Measurements from ENCODE around the gene SLC5A5. TPM values are rescaled to one million over a fixed set of nuclear protein-coding genes. Genes with fewer than 3 reads are reported as not detected.

Gene SLC5A5
- total and polyA plus RNA-seq, 2 of the 4 experiments (the other 2 are of a cell fraction) = not detected

DNA sequence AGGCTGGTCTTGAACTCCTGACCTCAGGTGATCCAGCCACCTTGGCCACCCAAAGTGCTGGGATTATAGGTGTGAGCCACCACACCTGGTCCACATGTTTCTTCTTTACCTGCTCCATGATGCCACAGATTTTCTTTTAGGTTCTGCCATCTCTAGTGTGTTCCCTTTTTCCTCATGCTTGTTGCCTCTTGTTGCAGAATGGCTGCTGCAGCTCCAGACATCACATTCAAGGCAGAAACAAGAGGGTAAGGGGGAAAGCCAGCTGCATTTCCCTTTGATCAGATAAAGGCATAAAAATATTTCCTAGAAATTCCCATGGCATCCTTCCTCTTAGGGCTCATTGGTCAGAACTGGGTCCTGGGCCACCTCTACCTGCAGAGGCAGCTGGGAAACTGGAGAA is 48.8 kb downstream of the SLC5A5 start:
- dilution Hi-C loops (cut with HindIII; ENCODE audit: low sequenced_read_pairs, unreplicated experiment) = no loop called here
- no TSS peak for BruUV-seq (replicated peaks)

More for the DNA sequence above, 48.8 kb downstream of the SLC5A5 start:
- ATAC-seq (ENCODE audit: low read depth) (no peak), DNase-seq (no peak)
- Histone ChIP-seq H3K23ac (ENCODE audit: low read depth, low read length) (no peak overlapping the region), H3K27me3 (ENCODE audit: control insufficient read depth, insufficient read depth, low read length) (peaks cover 1% of the 10 kb centered on the region; the same call in 1 of the 2 replicates), H3K9me1 (ENCODE audit: insufficient read depth, low read length) (no peaks in the 10 kb centered on the region), H3K56ac (ENCODE audit: extremely low read depth, insufficient read depth, low read length) (no peak overlapping the region), H4K91ac (ENCODE audit: insufficient read depth, low read depth, low read length) (no peak overlapping the region), H3K79me1 (ENCODE audit: low read depth in 1 of 2, low read length in 2 of 2) (no peaks in the 10 kb centered on the region), H2AK9ac (replicated peaks; ENCODE audit: low read depth, low read length, poor library complexity) (no peak overlapping the region), H3K18ac (ENCODE audit: low read depth, low read length) (no peak overlapping the region), H2BK20ac (ENCODE audit: low read depth, low read length) (no peak overlapping the region), H3K9ac (ENCODE audit: low read depth, low read length) (no peak overlapping the region), H3K27ac (ENCODE audit: insufficient read depth, low read length) (no peak overlapping the region), H2BK120ac (ENCODE audit: low read depth, low read length) (no peak overlapping the region), H2BK15ac (ENCODE audit: low read depth, low read length) (no peak overlapping the region), H4K5ac (ENCODE audit: low read depth, low read length) (no peak overlapping the region), H2BK5ac (ENCODE audit: low read depth, low read length, poor library complexity, severe bottlenecking) (no peak overlapping the region), H3K4me1 (ENCODE audit: control insufficient read depth, insufficient read depth, low read length) (no peaks in the 10 kb centered on the region), H2AFZ (replicated peaks; ENCODE audit: low read length, poor library complexity) (no peak overlapping the region), H3K4me2 (ENCODE audit: low read depth, low read length) (no peak overlapping the region), H3K9me3 (ENCODE audit: control insufficient read depth, insufficient read depth, low read length) (peaks cover 2% of the 10 kb centered on the region), H4K20me1 (ENCODE audit: insufficient read depth, low read length) (no peaks in the 10 kb centered on the region), H3K36me3 (ENCODE audit: control insufficient read depth, insufficient read depth, low read length) (no peaks in the 10 kb centered on the region), H2AK5ac (ENCODE audit: low read depth, low read length) (no peak overlapping the region), H3K4ac (ENCODE audit: low read depth, low read length) (no peak overlapping the region), H3K4me3 (ENCODE audit: insufficient read depth, low read depth, low read length) (no peak overlapping the region), H3K14ac (replicated peaks; ENCODE audit: low read depth, low read length) (no peak overlapping the region), H4K8ac (ENCODE audit: low read depth in 2 of 2, low read length in 2 of 2) (no peak overlapping the region)
- TF ChIP-seq RFX5 (IDR thresholded peaks at IDR 0.05; ENCODE audit: low read depth, low read length) (no peak), NFE2L2 (IDR thresholded peaks at IDR 0.05; ENCODE audit: low read depth, low read length) (no peak), CEBPB (IDR thresholded peaks at IDR 0.05; ENCODE audit: low read depth, low read length) (no peak), BHLHE40 (IDR thresholded peaks at IDR 0.05; ENCODE audit: low read depth, low read length) (no peak)
- POLR2A ChIA-PET (ENCODE audit: unreplicated experiment) = no interaction called here
- CTCF ChIA-PET = no interaction called here
- in situ Hi-C loops (cut with MboI; ENCODE audit: low sequenced_read_pairs) (loop anchor here (5.0 kb wide), 1 partner anchor 43 kb away; no protein-coding TSS in a partner anchor), intact Hi-C loops (cut with micrococcal nuclease) (no loop called here)
